HepG2 (cell line): Measurements from ENCODE around the gene S100A12. TPM values are rescaled to one million over a fixed set of nuclear protein-coding genes. Genes with fewer than 3 reads are reported as not detected.

ENCODE experiments used
- ATAC-seq: fragments of 200-7000 bp; cut with Tn5 transposase; 3 replicates; pipeline ENCODE4 v1.9.1; 2020; ENCODE audit warnings: mild to moderate bottlenecking, moderate library complexity
- BruUV-seq: library from RNA; stranded (reverse); fragments of 400-500 nt; replicated peaks from 2 replicates; lab custom pipeline; 2021; lab: Mats Ljungman, UMichigan
- CTCF ChIA-PET: fragments of 300-600 bp; formaldehyde crosslinking; extraction: SDS; loops from one replicate; lab custom pipeline; 2021; ENCODE audit warnings: low total read pairs, inconsistent platforms, low intra/inter-chr PET ratio; lab: Yijun Ruan, JAX
- POLR2A ChIA-PET: fragments of 350-600 bp; sonication (Branson Sonifier 250); formaldehyde crosslinking; loops from one replicate; lab custom pipeline; 2020; ENCODE audit warnings: antibody characterized with exemption, inconsistent platforms; lab: Yijun Ruan, JAX
- DNase-seq: peaks from one replicate; pipeline ENCODE4 v3.0.0-alpha.2; 2015; ENCODE audit warnings: low spot score
- FAIRE-seq: peaks from 3 replicates; lab custom pipeline; 2011; peaks lifted over from hg19 to GRCh38; lab: Jason Lieb, UNC
- H2AFZ ChIP-seq: one replicate; pipeline ENCODE4 v1.6.1; 2011; ENCODE audit warnings: low read length, inconsistent platforms
- H3K27ac ChIP-seq: fragments of 300-600 bp; 3 replicates; pipeline ENCODE4 v1.8.0; 2011; ENCODE audit warnings: mixed run types, mild to moderate bottlenecking, mixed read lengths, low read length, inconsistent platforms; ENCODE audit not compliant: insufficient read depth; ENCODE audit errors: extremely low read length
- H3K27me3 ChIP-seq, 2 experiments: fragments of 200-600 bp in 1 of 2; 2 replicates in 1 of 2; 3 replicates in 1 of 2; pipeline versions ENCODE4 v1.6.0 to v1.8.0; 2011; ENCODE audit warnings: low read length in 2 of 2, mild to moderate bottlenecking in 2 of 2, moderate library complexity in 2 of 2, inconsistent platforms in 1 of 2; ENCODE audit not compliant: insufficient read depth in 2 of 2, control insufficient read depth in 1 of 2
- H3K36me3 ChIP-seq, 2 experiments: fragments of 200-600 bp in 1 of 2; replicated peaks in 1 of 2; 2 replicates in 1 of 2; 3 replicates in 1 of 2; pipeline versions ENCODE4 v1.5.1 to v1.8.0; 2011; ENCODE audit warnings: low read length in 2 of 2, inconsistent platforms in 1 of 2; ENCODE audit not compliant: insufficient read depth in 2 of 2, control insufficient read depth in 1 of 2
- H3K4me1 ChIP-seq: 2 replicates; pipeline ENCODE4 v1.5.1; 2012; ENCODE audit warnings: low read length, inconsistent platforms; ENCODE audit not compliant: insufficient read depth
- H3K4me2 ChIP-seq: 2 replicates; pipeline ENCODE4 v1.6.0; 2011; ENCODE audit warnings: low read depth, low read length, inconsistent platforms
- H3K4me3 ChIP-seq, 3 experiments: fragments of 200-600 bp in 1 of 3; sonication (generic), shearing (Covaris generic) in 1 of 3; replicated peaks in 1 of 3; 2 replicates each; pipeline ENCODE4 v1.5.1; 2011 to 2016; ENCODE audit warnings: low read length in 3 of 3, inconsistent platforms in 2 of 3, low read depth in 2 of 3, mild to moderate bottlenecking in 2 of 3, control low read depth in 1 of 3, mixed read lengths in 1 of 3; ENCODE audit not compliant: insufficient read depth in 1 of 3
- H3K79me2 ChIP-seq: one replicate; pipeline ENCODE4 v1.6.1; 2011; ENCODE audit warnings: low read length, inconsistent platforms; ENCODE audit not compliant: insufficient read depth
- H3K9ac ChIP-seq: 2 replicates; pipeline ENCODE4 v1.6.0; 2011; ENCODE audit warnings: mild to moderate bottlenecking, low read depth, low read length, inconsistent platforms; ENCODE audit not compliant: insufficient read depth
- H3K9me3 ChIP-seq: 2 replicates; pipeline ENCODE4 v1.5.1; 2012; ENCODE audit warnings: mild to moderate bottlenecking, low read length
- H4K20me1 ChIP-seq: 2 replicates; pipeline ENCODE4 v1.6.0; 2011; ENCODE audit warnings: inconsistent platforms, mild to moderate bottlenecking, low read length, moderate library complexity; ENCODE audit not compliant: insufficient read depth
- HOXA9 ChIP-seq: sonication (generic); formaldehyde crosslinking; IDR thresholded peaks from 2 replicates; pipeline ENCODE4 v1.8.1; 2022; ENCODE audit warnings: missing genetic modification reagents, mild to moderate bottlenecking, moderate library complexity, borderline replicate concordance
- IRF2 ChIP-seq: IDR thresholded peaks from 2 replicates; pipeline ENCODE4 v1.6.1; 2018; ENCODE audit warnings: missing genetic modification reagents, missing compliant biosample characterization
- JUND ChIP-seq: sonication (generic); formaldehyde crosslinking; IDR thresholded peaks from 2 replicates; pipeline ENCODE4 v1.8.0; 2022; ENCODE audit warnings: mild to moderate bottlenecking, missing genetic modification reagents
- MAF1 ChIP-seq: sonication (generic); formaldehyde crosslinking; IDR thresholded peaks from 2 replicates; pipeline ENCODE4 v1.5.0; 2020; ENCODE audit warnings: missing genetic modification reagents, borderline replicate concordance
- SAP130 ChIP-seq: IDR thresholded peaks from 2 replicates; pipeline ENCODE4 v1.6.1; 2016; ENCODE audit warnings: low read depth
- ZFYVE20 ChIP-seq: sonication (generic); formaldehyde crosslinking; IDR thresholded peaks from 2 replicates; pipeline ENCODE4 v1.8.0; 2023; ENCODE audit warnings: low read depth, mild to moderate bottlenecking, moderate library complexity, missing genetic modification reagents, borderline replicate concordance
- ZKSCAN8 ChIP-seq: IDR thresholded peaks from 2 replicates; pipeline ENCODE4 v1.6.1; 2016; ENCODE audit warnings: borderline replicate concordance, missing genetic modification reagents, missing compliant biosample characterization
- ZNF10 ChIP-seq: sonication (generic); formaldehyde crosslinking; IDR thresholded peaks from 2 replicates; pipeline ENCODE4 v1.4.0; 2020; ENCODE audit warnings: mild to moderate bottlenecking, low read depth, missing genetic modification reagents, borderline replicate concordance
- WGBS: methylation state at CpG from one replicate; pipeline ENCODE4 v1.1.6; 2017; ENCODE audit warnings: low lambda C conversion rate; 5-methylcytosine and 5-hydroxymethylcytosine counted together
- in situ Hi-C: cut with HindIII; loops from 2 replicates; pipeline ENCODE4 v1.10.0; 2017; ENCODE audit warnings: low pct_unique_long_range_greater_than_20kb; ENCODE audit not compliant: extremely low pct_ligation_motif_present
- intact Hi-C: fragments of 100-400 bp; cut with micrococcal nuclease; formaldehyde crosslinking; loops from one replicate; pipeline ENCODE4 v1.10.0; 2022; ENCODE audit not compliant: unreplicated experiment
- polyA plus RNA-seq, 8 experiments: library from polyadenylated mRNA; depleted of rRNA in 3 of 8; stranded (reverse) in 7 of 8; unstranded in 1 of 8; fragments of >200 nt; fragmentation: Illumina TruSeq in 4 of 8; extraction: Trizol in 4 of 8; gene quantifications; 2 replicates each; pipeline versions ENCODE4 v1.2.1 to v1.2.3, GENCODE V29; 2011 to 2016; ENCODE audit warnings: low read depth in 4 of 8, missing spikeins in 1 of 8, mixed read lengths in 1 of 8; ENCODE audit not compliant: insufficient read depth in 1 of 8
- total RNA-seq, 5 experiments: library from RNA; depleted of rRNA; stranded (reverse); fragments of >200 nt; fragmentation: Illumina TruSeq; extraction: Trizol; gene quantifications; 2 replicates each; pipeline ENCODE4 v1.2.3, GENCODE V29; 2016; ENCODE audit warnings: low read depth in 1 of 5
- TF ChIP-seq, protein P1 (sequence below): sonication (generic); formaldehyde crosslinking; IDR thresholded peaks from 2 replicates; pipeline ENCODE4 v1.5.0; 2020; ENCODE audit warnings: missing genetic modification reagents
- TF ChIP-seq, protein P2 (sequence below): sonication (generic); formaldehyde crosslinking; IDR thresholded peaks from 2 replicates; pipeline ENCODE4 v1.5.0; 2020; ENCODE audit warnings: missing genetic modification reagents, mild to moderate bottlenecking, borderline replicate concordance
- TF ChIP-seq, protein P3 (sequence below): sonication (generic); formaldehyde crosslinking; IDR thresholded peaks from 2 replicates; pipeline ENCODE4 v1.4.0; 2020; ENCODE audit warnings: mild to moderate bottlenecking, low read depth, missing genetic modification reagents
- TF ChIP-seq, protein P4 (sequence below): sonication (generic); formaldehyde crosslinking; IDR thresholded peaks from 2 replicates; pipeline ENCODE4 v1.8.0; 2022; ENCODE audit warnings: missing genetic modification reagents, low read depth, mild to moderate bottlenecking, borderline replicate concordance
- TF ChIP-seq, protein P5 (sequence below): sonication (generic); formaldehyde crosslinking; IDR thresholded peaks from 2 replicates; pipeline ENCODE4 v1.5.0; 2020; ENCODE audit warnings: mild to moderate bottlenecking, missing genetic modification reagents

S100A12 gene
- total and polyA plus RNA-seq, 2 of the 13 experiments (the other 11 are each of a cell fraction or from before 2014, with no cell fraction given) = not detected

DNA sequence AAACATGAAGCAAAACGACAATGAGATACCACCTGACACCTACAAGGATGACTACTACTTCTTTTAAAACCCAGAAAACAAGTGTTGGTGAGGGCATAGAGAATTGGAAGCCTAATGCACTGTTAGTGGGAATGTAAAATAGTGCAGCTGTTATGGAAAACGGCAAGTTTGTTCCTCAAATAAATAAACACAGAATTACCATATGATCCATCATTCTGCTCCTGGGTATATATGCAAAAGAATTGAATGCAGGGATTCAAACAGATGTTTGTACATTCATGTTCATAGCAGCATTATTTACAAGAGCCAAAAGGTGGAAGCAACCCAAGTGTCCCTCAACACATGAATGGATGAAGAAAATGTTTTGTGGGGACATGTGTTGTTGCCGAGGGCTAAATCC lies 16.8 kb upstream of the S100A12 start:
- CTCF ChIA-PET = no interaction called here
- Histone ChIP-seq H3K4me3 (no peak overlapping the region), H4K20me1 (no peaks in the 10 kb centered on the region), H3K79me2 (no peaks in the 10 kb centered on the region), H3K9ac (no peak overlapping the region), H3K4me1 (no peaks in the 10 kb centered on the region), H2AFZ (no peak overlapping the region), H3K9me3 (no peaks in the 10 kb centered on the region), H3K4me2 (no peak overlapping the region), H3K27ac (no peak overlapping the region), H3K27me3 (peaks cover 0 to 18% of the 10 kb centered on the region in 2 experiments; a peak in 4 of 5 replicates), H3K36me3 (no peaks in the 10 kb centered on the region)
- POLR2A ChIA-PET = no interaction called here
- TF ChIP-seq, protein P1, sequence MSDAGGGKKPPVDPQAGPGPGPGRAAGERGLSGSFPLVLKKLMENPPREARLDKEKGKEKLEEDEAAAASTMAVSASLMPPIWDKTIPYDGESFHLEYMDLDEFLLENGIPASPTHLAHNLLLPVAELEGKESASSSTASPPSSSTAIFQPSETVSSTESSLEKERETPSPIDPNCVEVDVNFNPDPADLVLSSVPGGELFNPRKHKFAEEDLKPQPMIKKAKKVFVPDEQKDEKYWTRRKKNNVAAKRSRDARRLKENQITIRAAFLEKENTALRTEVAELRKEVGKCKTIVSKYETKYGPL (CRISPR knock-in tag) = no peak
- TF ChIP-seq, protein P2, sequence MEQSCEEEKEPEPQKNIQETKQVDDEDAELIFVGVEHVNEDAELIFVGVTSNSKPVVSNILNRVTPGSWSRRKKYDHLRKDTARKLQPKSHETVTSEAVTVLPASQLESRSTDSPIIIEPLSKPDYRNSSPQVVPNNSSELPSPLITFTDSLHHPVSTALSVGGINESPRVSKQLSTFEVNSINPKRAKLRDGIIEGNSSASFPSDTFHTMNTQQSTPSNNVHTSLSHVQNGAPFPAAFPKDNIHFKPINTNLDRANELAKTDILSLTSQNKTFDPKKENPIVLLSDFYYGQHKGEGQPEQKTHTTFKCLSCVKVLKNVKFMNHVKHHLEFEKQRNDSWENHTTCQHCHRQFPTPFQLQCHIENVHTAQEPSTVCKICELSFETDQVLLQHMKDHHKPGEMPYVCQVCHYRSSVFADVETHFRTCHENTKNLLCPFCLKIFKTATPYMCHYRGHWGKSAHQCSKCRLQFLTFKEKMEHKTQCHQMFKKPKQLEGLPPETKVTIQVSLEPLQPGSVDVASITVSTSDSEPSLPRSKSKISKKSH (CRISPR knock-in tag) = no peak
- TF ChIP-seq, protein P3, sequence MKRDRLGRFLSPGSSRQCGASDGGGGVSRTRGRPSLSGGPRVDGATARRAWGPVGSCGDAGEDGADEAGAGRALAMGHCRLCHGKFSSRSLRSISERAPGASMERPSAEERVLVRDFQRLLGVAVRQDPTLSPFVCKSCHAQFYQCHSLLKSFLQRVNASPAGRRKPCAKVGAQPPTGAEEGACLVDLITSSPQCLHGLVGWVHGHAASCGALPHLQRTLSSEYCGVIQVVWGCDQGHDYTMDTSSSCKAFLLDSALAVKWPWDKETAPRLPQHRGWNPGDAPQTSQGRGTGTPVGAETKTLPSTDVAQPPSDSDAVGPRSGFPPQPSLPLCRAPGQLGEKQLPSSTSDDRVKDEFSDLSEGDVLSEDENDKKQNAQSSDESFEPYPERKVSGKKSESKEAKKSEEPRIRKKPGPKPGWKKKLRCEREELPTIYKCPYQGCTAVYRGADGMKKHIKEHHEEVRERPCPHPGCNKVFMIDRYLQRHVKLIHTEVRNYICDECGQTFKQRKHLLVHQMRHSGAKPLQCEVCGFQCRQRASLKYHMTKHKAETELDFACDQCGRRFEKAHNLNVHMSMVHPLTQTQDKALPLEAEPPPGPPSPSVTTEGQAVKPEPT (CRISPR knock-in tag) = no peak
- TF ChIP-seq IRF2 (CRISPR knock-in tag) = no peak
- TF ChIP-seq JUND = no peak
- no peak for TF ChIP-seq SAP130
- TF ChIP-seq, protein P4, sequence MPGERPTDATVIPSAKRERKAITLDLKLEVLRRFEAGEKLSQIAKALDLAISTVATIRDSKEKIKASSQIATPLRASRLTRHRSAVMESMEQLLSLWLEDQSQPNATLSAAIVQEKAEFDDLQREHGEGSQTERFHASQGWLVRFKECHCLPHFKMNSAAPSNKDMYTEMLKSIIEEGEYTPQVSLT (CRISPR knock-in tag) = no peak
- TF ChIP-seq ZNF10 (CRISPR knock-in tag) = no peak
- no peak for TF ChIP-seq HOXA9
- TF ChIP-seq ZKSCAN8 = no peak
- TF ChIP-seq MAF1 (CRISPR knock-in tag) = no peak
- no peak for TF ChIP-seq ZFYVE20
- TF ChIP-seq, protein P5, sequence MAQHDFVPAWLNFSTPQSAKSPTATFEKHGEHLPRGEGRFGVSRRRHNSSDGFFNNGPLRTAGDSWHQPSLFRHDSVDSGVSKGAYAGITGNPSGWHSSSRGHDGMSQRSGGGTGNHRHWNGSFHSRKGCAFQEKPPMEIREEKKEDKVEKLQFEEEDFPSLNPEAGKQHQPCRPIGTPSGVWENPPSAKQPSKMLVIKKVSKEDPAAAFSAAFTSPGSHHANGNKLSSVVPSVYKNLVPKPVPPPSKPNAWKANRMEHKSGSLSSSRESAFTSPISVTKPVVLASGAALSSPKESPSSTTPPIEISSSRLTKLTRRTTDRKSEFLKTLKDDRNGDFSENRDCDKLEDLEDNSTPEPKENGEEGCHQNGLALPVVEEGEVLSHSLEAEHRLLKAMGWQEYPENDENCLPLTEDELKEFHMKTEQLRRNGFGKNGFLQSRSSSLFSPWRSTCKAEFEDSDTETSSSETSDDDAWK = no peak
- DNase-seq = no peak
- WGBS = 1% methylated on average over 2 of the region's 3 CpGs
- no TSS peak for BruUV-seq
- FAIRE-seq = no peak
- intact Hi-C loops (loop anchor here (10.0 kb wide), 2 partner anchors 57 to 997 kb away; no protein-coding TSS in a partner anchor), in situ Hi-C loops (no loop called here)
- no peak for ATAC-seq
